ENCODE measurements around the gene BCL11A. TPM values are rescaled to one million over a fixed set of nuclear protein-coding genes. Genes with fewer than 3 reads are reported as not detected.
A peak's percentile ranks its signal among the peaks of the same experiment; 100 is the strongest.

The BCL11A gene
- 65.4 TPM for total RNA-seq

GRCh38 chr2:60553495-60554073 is at the start of gene BCL11A:
Gene BCL11A (minus strand): TSS chr2:60553654. CDS start chr2:60553270, 384 bp downstream.
- peak in 2 of 3 donors; percentile 94 to 97 for DNase-seq (ENCODE audit: low read depth in 2 of 3, low spot score in 2 of 3)

GRCh38 chr2:60602828-60603532 is 49.5 kb upstream of the BCL11A start:
- DNase-seq (ENCODE audit: low read depth in 2 of 3, low spot score in 2 of 3): no peak

- DNase-seq (ENCODE audit: low read depth in 2 of 3, low spot score in 2 of 3): no peak
These were observed 48.9 kb upstream of the BCL11A start for GRCh38 chr2:60602388-60602787.

- DNase-seq (ENCODE audit: low read depth in 2 of 3, low spot score in 2 of 3): no peak
These were observed 44.8 kb upstream of the BCL11A start for GRCh38 chr2:60598271-60598670.

GRCh38 chr2:60597346-60597745 is 43.9 kb upstream of the BCL11A start:
- no peak for DNase-seq (ENCODE audit: low read depth in 2 of 3, low spot score in 2 of 3)

GRCh38 chr2:60596411-60596810 is 43.0 kb upstream of the BCL11A start:
- DNase-seq (ENCODE audit: low read depth in 2 of 3, low spot score in 2 of 3): no peak

GRCh38 chr2:60595953-60596352 is 42.5 kb upstream of the BCL11A start:
- DNase-seq (ENCODE audit: low read depth in 2 of 3, low spot score in 2 of 3): no peak

- peak in 1 of 3 donors; percentile 21 for DNase-seq (ENCODE audit: low read depth in 2 of 3, low spot score in 2 of 3)
These were observed 35.6 kb upstream of the BCL11A start for GRCh38 chr2:60589104-60589503.

GRCh38 chr2:60586081-60586480 is 32.6 kb upstream of the BCL11A start:
- DNase-seq (ENCODE audit: low read depth in 2 of 3, low spot score in 2 of 3): no peak

GRCh38 chr2:60585276-60585675 is 31.8 kb upstream of the BCL11A start:
- DNase-seq (ENCODE audit: low read depth in 2 of 3, low spot score in 2 of 3): no peak

GRCh38 chr2:60583604-60584003 is 30.1 kb upstream of the BCL11A start:
- no peak for DNase-seq (ENCODE audit: low read depth in 2 of 3, low spot score in 2 of 3)

- DNase-seq (ENCODE audit: low read depth in 2 of 3, low spot score in 2 of 3): peak; percentile 13 to 83 (median 79)
These were observed 28.2 kb upstream of the BCL11A start for GRCh38 chr2:60581433-60582282.

GRCh38 chr2:60577682-60578283 is 24.3 kb upstream of the BCL11A start:
- no peak for DNase-seq (ENCODE audit: low read depth in 2 of 3, low spot score in 2 of 3)

- DNase-seq (ENCODE audit: low read depth in 2 of 3, low spot score in 2 of 3): no peak
These were observed 19.8 kb upstream of the BCL11A start for GRCh38 chr2:60573251-60573650.

- DNase-seq (ENCODE audit: low read depth in 2 of 3, low spot score in 2 of 3): peak in 1 of 3 donors; percentile 18
These were observed 16.8 kb upstream of the BCL11A start for GRCh38 chr2:60570251-60570650.

- peak in 2 of 3 donors; percentile 33 to 48 for DNase-seq (ENCODE audit: low read depth in 2 of 3, low spot score in 2 of 3)
These were observed 16.2 kb upstream of the BCL11A start for GRCh38 chr2:60569680-60570111.

- DNase-seq (ENCODE audit: low read depth in 2 of 3, low spot score in 2 of 3): no peak
These were observed 14.7 kb upstream of the BCL11A start for GRCh38 chr2:60567919-60568768.

GRCh38 chr2:60567096-60567495 is 13.6 kb upstream of the BCL11A start:
- no peak for DNase-seq (ENCODE audit: low read depth in 2 of 3, low spot score in 2 of 3)

GRCh38 chr2:60565472-60565871 is 12.0 kb upstream of the BCL11A start:
- peak in 2 of 3 donors; percentile 65 to 70 for DNase-seq (ENCODE audit: low read depth in 2 of 3, low spot score in 2 of 3)

Data from hematopoietic multipotent progenitor cell (in vitro differentiated cells).